Neural cell (in vitro differentiated cells): ENCODE results near the gene ALLC. TPM values are rescaled to one million over a fixed set of nuclear protein-coding genes. Genes with fewer than 3 reads are reported as not detected.

Experiments used
- H2AFZ ChIP-seq: fragments of 200-600, 300-800 bp; sonication (generic), shearing (Covaris generic); 2 replicates; pipeline ENCODE4 v1.6.0; 2014; ENCODE audit warnings: low read depth, mild to moderate bottlenecking, antibody characterized with exemption, low read length, moderate library complexity
- H3F3A ChIP-seq: fragments of 200-600 bp; shearing (Covaris generic); 2 replicates; pipeline ENCODE4 v1.6.1; 2016; ENCODE audit warnings: mild to moderate bottlenecking, moderate library complexity, mixed read lengths, antibody characterized with exemption, low read length; ENCODE audit not compliant: insufficient read depth, poor library complexity, severe bottlenecking
- H3K27ac ChIP-seq: fragments of 200-600, 300-800 bp; sonication (generic), shearing (Covaris generic); 2 replicates; pipeline ENCODE4 v1.5.1; 2014; ENCODE audit warnings: mild to moderate bottlenecking, low read length, moderate library complexity
- H3K27me3 ChIP-seq: fragments of 300-800, 200-600 bp; sonication (generic), shearing (Covaris generic); 2 replicates; pipeline ENCODE4 v1.6.0; 2014; ENCODE audit warnings: mild to moderate bottlenecking, low read depth, low read length, moderate library complexity; ENCODE audit not compliant: insufficient read depth
- H3K36me3 ChIP-seq: fragments of 300-800, 200-600 bp; sonication (generic), shearing (Covaris generic); 2 replicates; pipeline ENCODE4 v1.5.1; 2014; ENCODE audit warnings: mild to moderate bottlenecking, antibody characterized with exemption, low read length, moderate library complexity; ENCODE audit not compliant: insufficient read depth
- H3K4me2 ChIP-seq: fragments of 300-800, 200-600 bp; sonication (generic), shearing (Covaris generic); 2 replicates; pipeline ENCODE4 v1.6.0; 2014; ENCODE audit warnings: mild to moderate bottlenecking, low read length
- H3K4me3 ChIP-seq: fragments of 300-800, 200-600 bp; sonication (generic), shearing (Covaris generic); 2 replicates; pipeline ENCODE4 v1.5.1; 2014; ENCODE audit warnings: mild to moderate bottlenecking, low read length, moderate library complexity
- H3K79me2 ChIP-seq: fragments of 200-600 bp; shearing (Covaris generic); replicated peaks from 2 replicates; pipeline ENCODE4 v1.6.0; 2014; ENCODE audit warnings: mild to moderate bottlenecking, low read length, moderate library complexity; ENCODE audit not compliant: insufficient read depth
- H3K9ac ChIP-seq: fragments of 300-800, 200-600 bp; sonication (generic), shearing (Covaris generic); 2 replicates; pipeline ENCODE4 v1.6.1; 2016; ENCODE audit warnings: mild to moderate bottlenecking, low read length, mixed read lengths
- H3K9me2 ChIP-seq: fragments of 200-600 bp; shearing (Covaris generic); 2 replicates; pipeline ENCODE4 v1.6.1; 2016; ENCODE audit warnings: mild to moderate bottlenecking, low read length, mixed read lengths; ENCODE audit not compliant: insufficient read depth
- H3K9me3 ChIP-seq: fragments of 200-600, 300-800 bp; sonication (generic), shearing (Covaris generic); 2 replicates; pipeline ENCODE4 v1.6.1; 2016; ENCODE audit warnings: mild to moderate bottlenecking, mixed run types, low read length, moderate library complexity, mixed read lengths
- H4K20me1 ChIP-seq: fragments of 200-600 bp; shearing (Covaris generic); 2 replicates; pipeline ENCODE4 v1.6.1; 2016; ENCODE audit warnings: mild to moderate bottlenecking, mixed run types; ENCODE audit not compliant: insufficient read depth
- EP300 ChIP-seq: fragments of 450-650 bp; conservative IDR thresholded peaks from 2 replicates; pipeline ENCODE4 v1.6.1; 2014; ENCODE audit warnings: antibody characterized with exemption, mild to moderate bottlenecking, moderate library complexity; ENCODE audit not compliant: poor library complexity, severe bottlenecking
- EZH2 ChIP-seq: fragments of 200-600, 300-800 bp; shearing (Covaris generic), sonication (generic); IDR thresholded peaks from 2 replicates; pipeline ENCODE4 v1.6.1; 2014; ENCODE audit warnings: antibody characterized with exemption, low read length, borderline replicate concordance, mild to moderate bottlenecking; ENCODE audit not compliant: insufficient read depth, poor library complexity, severe bottlenecking
- MXI1 ChIP-seq: fragments of 450-650 bp; conservative IDR thresholded peaks from 2 replicates; pipeline ENCODE4 v1.6.1; 2014; ENCODE audit warnings: antibody characterized with exemption, mild to moderate bottlenecking; ENCODE audit not compliant: poor library complexity, severe bottlenecking
- POLR2AphosphoS5 ChIP-seq: IDR thresholded peaks from 2 replicates; pipeline ENCODE4 v1.6.1; 2012
- RAD21 ChIP-seq: fragments of 450-650 bp; conservative IDR thresholded peaks from 2 replicates; pipeline ENCODE4 v1.6.1; 2014; ENCODE audit warnings: antibody characterized with exemption, mild to moderate bottlenecking, moderate library complexity
- SMC3 ChIP-seq: fragments of 450-650 bp; conservative IDR thresholded peaks from 2 replicates; pipeline ENCODE4 v1.6.1; 2014; ENCODE audit warnings: antibody characterized with exemption, mild to moderate bottlenecking, moderate library complexity; ENCODE audit not compliant: poor library complexity
- TAF1 ChIP-seq: IDR thresholded peaks from 2 replicates; pipeline ENCODE4 v1.6.1; 2012; ENCODE audit warnings: low read depth
- polyA plus RNA-seq: library from polyadenylated mRNA; depleted of rRNA; stranded (reverse); fragments of >200 nt; gene quantifications from 2 replicates; pipeline ENCODE4 v1.2.3, GENCODE V29; 2014
- TF ChIP-seq, protein P1 (sequence below): IDR thresholded peaks from 2 replicates; pipeline ENCODE4 v1.6.1; 2012; ENCODE audit warnings: borderline replicate concordance
- TF ChIP-seq, protein P2 (sequence below): fragments of 450-650 bp; IDR thresholded peaks from 2 replicates; pipeline ENCODE4 v1.5.1; 2014; ENCODE audit warnings: antibody characterized with exemption, mild to moderate bottlenecking, moderate library complexity; ENCODE audit not compliant: poor library complexity, severe bottlenecking

The ALLC gene
- polyA plus RNA-seq, 1 donor from 2014 or later: 0.33 TPM

DNA sequence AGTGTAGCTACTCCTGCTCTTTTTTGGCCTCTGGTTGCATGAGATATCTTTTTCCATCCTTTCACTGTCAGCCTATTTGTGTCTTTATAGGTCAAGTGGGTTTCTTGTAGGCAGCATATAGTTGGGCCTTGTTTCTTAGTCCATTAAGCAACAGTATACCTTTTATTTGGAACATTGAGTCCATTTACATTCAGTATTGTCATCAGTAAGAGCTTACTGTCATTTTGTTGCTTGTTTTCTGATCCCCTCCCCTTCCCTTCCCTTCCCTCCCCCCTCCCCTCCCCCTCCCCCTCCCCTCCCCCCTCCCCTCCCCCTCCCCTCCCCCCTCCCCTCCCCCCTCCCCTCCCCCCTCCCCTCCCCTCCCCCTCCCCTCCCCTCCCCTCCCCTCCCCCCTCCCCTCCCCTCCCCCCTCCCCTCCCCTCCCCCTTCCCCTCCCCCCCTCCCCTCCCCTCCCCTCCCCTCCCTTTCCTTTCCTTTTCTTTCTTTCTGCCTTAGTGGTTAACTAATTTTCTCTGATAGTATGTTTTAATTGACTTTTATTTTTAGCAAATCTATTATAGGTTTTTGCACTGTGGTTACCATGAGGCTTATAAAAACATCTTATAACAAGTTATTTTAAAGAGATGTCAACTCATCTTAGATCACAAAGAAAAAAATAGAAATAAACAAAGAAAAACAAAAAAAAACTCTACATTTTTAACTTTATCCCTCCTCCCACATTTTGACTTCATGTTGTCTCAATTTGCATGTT lies 32.2 kb downstream of the ALLC start:
- Histone ChIP-seq H3K4me2 (no peak overlapping the region), H2AFZ (no peak overlapping the region), H3K4me3 (no peak overlapping the region), H3K9ac (no peak overlapping the region), H3K79me2 (no peaks in the 10 kb centered on the region), H3K27ac (no peak overlapping the region), H3K9me3 (no peaks in the 10 kb centered on the region), H3K36me3 (no peaks in the 10 kb centered on the region), H3K9me2 (no peaks in the 10 kb centered on the region), H4K20me1 (no peaks in the 10 kb centered on the region), H3F3A (no peaks in the 10 kb centered on the region), H3K27me3 (no peaks in the 10 kb centered on the region)
- TF ChIP-seq EZH2: no peak
- TF ChIP-seq, protein P1, sequence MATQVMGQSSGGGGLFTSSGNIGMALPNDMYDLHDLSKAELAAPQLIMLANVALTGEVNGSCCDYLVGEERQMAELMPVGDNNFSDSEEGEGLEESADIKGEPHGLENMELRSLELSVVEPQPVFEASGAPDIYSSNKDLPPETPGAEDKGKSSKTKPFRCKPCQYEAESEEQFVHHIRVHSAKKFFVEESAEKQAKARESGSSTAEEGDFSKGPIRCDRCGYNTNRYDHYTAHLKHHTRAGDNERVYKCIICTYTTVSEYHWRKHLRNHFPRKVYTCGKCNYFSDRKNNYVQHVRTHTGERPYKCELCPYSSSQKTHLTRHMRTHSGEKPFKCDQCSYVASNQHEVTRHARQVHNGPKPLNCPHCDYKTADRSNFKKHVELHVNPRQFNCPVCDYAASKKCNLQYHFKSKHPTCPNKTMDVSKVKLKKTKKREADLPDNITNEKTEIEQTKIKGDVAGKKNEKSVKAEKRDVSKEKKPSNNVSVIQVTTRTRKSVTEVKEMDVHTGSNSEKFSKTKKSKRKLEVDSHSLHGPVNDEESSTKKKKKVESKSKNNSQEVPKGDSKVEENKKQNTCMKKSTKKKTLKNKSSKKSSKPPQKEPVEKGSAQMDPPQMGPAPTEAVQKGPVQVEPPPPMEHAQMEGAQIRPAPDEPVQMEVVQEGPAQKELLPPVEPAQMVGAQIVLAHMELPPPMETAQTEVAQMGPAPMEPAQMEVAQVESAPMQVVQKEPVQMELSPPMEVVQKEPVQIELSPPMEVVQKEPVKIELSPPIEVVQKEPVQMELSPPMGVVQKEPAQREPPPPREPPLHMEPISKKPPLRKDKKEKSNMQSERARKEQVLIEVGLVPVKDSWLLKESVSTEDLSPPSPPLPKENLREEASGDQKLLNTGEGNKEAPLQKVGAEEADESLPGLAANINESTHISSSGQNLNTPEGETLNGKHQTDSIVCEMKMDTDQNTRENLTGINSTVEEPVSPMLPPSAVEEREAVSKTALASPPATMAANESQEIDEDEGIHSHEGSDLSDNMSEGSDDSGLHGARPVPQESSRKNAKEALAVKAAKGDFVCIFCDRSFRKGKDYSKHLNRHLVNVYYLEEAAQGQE: no peak
- TF ChIP-seq, protein P2, sequence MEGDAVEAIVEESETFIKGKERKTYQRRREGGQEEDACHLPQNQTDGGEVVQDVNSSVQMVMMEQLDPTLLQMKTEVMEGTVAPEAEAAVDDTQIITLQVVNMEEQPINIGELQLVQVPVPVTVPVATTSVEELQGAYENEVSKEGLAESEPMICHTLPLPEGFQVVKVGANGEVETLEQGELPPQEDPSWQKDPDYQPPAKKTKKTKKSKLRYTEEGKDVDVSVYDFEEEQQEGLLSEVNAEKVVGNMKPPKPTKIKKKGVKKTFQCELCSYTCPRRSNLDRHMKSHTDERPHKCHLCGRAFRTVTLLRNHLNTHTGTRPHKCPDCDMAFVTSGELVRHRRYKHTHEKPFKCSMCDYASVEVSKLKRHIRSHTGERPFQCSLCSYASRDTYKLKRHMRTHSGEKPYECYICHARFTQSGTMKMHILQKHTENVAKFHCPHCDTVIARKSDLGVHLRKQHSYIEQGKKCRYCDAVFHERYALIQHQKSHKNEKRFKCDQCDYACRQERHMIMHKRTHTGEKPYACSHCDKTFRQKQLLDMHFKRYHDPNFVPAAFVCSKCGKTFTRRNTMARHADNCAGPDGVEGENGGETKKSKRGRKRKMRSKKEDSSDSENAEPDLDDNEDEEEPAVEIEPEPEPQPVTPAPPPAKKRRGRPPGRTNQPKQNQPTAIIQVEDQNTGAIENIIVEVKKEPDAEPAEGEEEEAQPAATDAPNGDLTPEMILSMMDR: no peak
- no peak for TF ChIP-seq TAF1
- no peak for TF ChIP-seq MXI1
- TF ChIP-seq RAD21: no peak
- no peak for TF ChIP-seq SMC3
- TF ChIP-seq EP300: no peak
- TF ChIP-seq POLR2AphosphoS5: no peak

DNA sequence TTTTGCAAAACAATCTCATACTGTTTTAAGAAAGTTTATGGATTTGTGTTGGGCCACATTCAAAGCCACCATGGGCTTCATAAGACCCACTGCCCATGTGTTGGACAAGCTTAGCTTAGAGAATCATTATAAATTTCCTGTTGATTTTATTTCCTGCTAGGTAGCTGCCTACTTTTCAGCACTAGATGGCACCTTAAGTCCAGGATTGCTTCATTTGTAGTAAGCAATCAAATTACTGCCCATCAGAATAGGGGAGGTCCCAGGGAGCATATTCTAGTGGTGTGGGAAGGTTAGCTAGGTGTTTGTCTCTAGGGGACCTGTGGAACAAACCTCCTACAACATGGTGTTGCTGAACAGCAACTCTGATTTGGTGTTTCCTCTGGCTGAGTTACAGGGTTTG lies 34.4 kb downstream of the ALLC start:
- Histone ChIP-seq H4K20me1 (no peaks in the 10 kb centered on the region), H3K36me3 (no peaks in the 10 kb centered on the region), H3K9me3 (no peaks in the 10 kb centered on the region), H3K9me2 (no peaks in the 10 kb centered on the region), H3K4me2 (no peak overlapping the region), H2AFZ (no peak overlapping the region), H3K79me2 (no peaks in the 10 kb centered on the region), H3K27ac (no peak overlapping the region), H3K4me3 (no peak overlapping the region), H3K9ac (no peak overlapping the region), H3K27me3 (no peaks in the 10 kb centered on the region), H3F3A (no peaks in the 10 kb centered on the region)
- TF ChIP-seq TAF1 (no peak), EP300 (no peak), SMC3 (peak; percentile 78), POLR2AphosphoS5 (no peak), MXI1 (no peak), RAD21 (peak; percentile 83), EZH2 (no peak)
- TF ChIP-seq, protein P2: peak; percentile 77
- TF ChIP-seq, protein P1: no peak
